Stimulated activated CD8-positive, alpha-beta memory T cell treated with anti-CD3 and anti-CD28 coated beads, Interleukin-7, amount 100 ng/mL, for 4 hours (primary cell): Measurements from ENCODE around the gene LEMD1.

Experiments used
- DNase-seq, 2 donors: peaks; one replicate each; pipeline ENCODE4 v3.0.0-alpha.2; 2020; ENCODE audit warnings: low read depth in 2 of 2

LEMD1 gene

DNA sequence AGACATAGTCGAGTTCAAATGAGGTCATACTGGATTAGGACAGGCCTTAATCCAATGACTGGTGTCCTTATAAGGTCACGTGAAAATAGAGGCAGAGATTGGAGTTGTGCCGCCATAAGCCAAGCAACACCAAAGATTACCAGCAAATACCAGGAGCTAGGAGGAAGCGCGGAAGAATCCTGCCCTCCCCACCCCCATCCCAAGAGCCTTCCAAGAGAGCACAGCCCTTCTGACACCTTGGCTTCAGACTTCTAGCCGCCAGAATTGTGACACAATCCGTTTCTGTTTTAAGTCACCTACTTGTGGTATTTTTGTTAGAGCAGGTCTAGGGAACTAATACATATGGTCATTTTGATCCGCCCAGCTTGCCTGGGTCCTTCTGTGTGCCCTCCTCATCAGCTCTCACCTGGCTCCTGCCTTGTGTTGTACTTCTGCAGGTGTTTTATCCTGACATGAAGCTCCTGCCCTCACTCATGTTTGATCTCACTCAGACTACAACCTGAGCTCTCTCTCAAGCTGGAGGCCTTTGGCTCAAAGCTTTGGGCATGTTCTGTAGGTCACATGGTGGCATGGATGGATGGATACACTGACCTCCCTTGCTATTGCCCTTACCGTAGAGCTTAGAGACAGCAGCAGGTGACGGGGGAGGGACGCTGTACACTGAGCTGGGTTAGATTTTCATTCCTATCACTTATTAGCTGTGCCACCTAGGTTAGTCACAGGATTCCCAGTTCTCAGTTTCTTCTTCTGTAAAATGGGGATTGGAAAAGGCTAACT lies 89.7 kb downstream of the LEMD1 start:
- no peak for DNase-seq
